Measurements from ENCODE around the gene LRBA.

Gene LRBA

GRCh38 chr4:150547154-150547838 lies 467.8 kb downstream of the LRBA start:
- Histone ChIP-seq H3K27me3 (ENCODE audit: insufficient read depth, low read length, poor library complexity) (no peaks in the 10 kb centered on the region), H3K9me3 (ENCODE audit: insufficient read depth, low read length, severe bottlenecking) (no peaks in the 10 kb centered on the region), H3K4me3 (ENCODE audit: low read depth in 1 of 2, low read length in 2 of 2) (no peak overlapping the region), H4K20me1 (ENCODE audit: insufficient read depth, low read length) (no peaks in the 10 kb centered on the region), H2AFZ (ENCODE audit: low read depth, low read length) (no peak overlapping the region), H3K9ac (ENCODE audit: low read depth, low read length) (no peak overlapping the region), H3K36me3 (ENCODE audit: insufficient read depth, low read length) (no peaks in the 10 kb centered on the region), H3K79me2 (ENCODE audit: insufficient read depth, low read length) (no peaks in the 10 kb centered on the region), H3K27ac (ENCODE audit: low read length) (no peak overlapping the region), H3K4me2 (ENCODE audit: insufficient read depth, low read length) (no peak overlapping the region), H3K4me1 (ENCODE audit: insufficient read depth, low read length) (no peaks in the 10 kb centered on the region)
- TF ChIP-seq EZH2 (IDR thresholded peaks at IDR 0.05; ENCODE audit: borderline replicate concordance, low read depth, low read length, severe bottlenecking) (no peak), CTCF (IDR thresholded peaks at IDR 0.05; ENCODE audit: borderline replicate concordance, extremely low read depth, low read length, poor library complexity, severe bottlenecking) (no peak)
- DNase-seq (no peak), ATAC-seq (ENCODE audit: insufficient read depth, low read depth) (no peak)

GRCh38 chr4:150546286-150546685 lies 468.8 kb downstream of the LRBA start:
- H3K4me1 ChIP-seq (ENCODE audit: insufficient read depth, low read length): no peaks in the 10 kb centered on the region
- TF ChIP-seq CTCF (IDR thresholded peaks at IDR 0.05; ENCODE audit: borderline replicate concordance, extremely low read depth, low read length, poor library complexity, severe bottlenecking) (no peak), EZH2 (IDR thresholded peaks at IDR 0.05; ENCODE audit: borderline replicate concordance, low read depth, low read length, severe bottlenecking) (no peak)
- H3K4me3 ChIP-seq (ENCODE audit: low read depth in 1 of 2, low read length in 2 of 2): no peak overlapping the region
- H3K9ac ChIP-seq (ENCODE audit: low read depth, low read length): no peak overlapping the region
- no peak overlapping the region for H3K4me2 ChIP-seq (ENCODE audit: insufficient read depth, low read length)
- H4K20me1 ChIP-seq (ENCODE audit: insufficient read depth, low read length): no peaks in the 10 kb centered on the region
- no peak overlapping the region for H2AFZ ChIP-seq (ENCODE audit: low read depth, low read length)
- H3K79me2 ChIP-seq (ENCODE audit: insufficient read depth, low read length): no peaks in the 10 kb centered on the region
- no peaks in the 10 kb centered on the region for H3K36me3 ChIP-seq (ENCODE audit: insufficient read depth, low read length)
- no peaks in the 10 kb centered on the region for H3K27me3 ChIP-seq (ENCODE audit: insufficient read depth, low read length, poor library complexity)
- ATAC-seq (ENCODE audit: insufficient read depth, low read depth) (no peak), DNase-seq (no peak)
- no peak overlapping the region for H3K27ac ChIP-seq (ENCODE audit: low read length)
- no peaks in the 10 kb centered on the region for H3K9me3 ChIP-seq (ENCODE audit: insufficient read depth, low read length, severe bottlenecking)

GRCh38 chr4:150543042-150543441 lies 472.0 kb downstream of the LRBA start:
- DNase-seq (no peak), ATAC-seq (ENCODE audit: insufficient read depth, low read depth) (no peak)
- Histone ChIP-seq H3K4me3 (ENCODE audit: low read depth in 1 of 2, low read length in 2 of 2) (no peak overlapping the region), H3K4me2 (ENCODE audit: insufficient read depth, low read length) (no peak overlapping the region), H3K79me2 (ENCODE audit: insufficient read depth, low read length) (no peaks in the 10 kb centered on the region), H4K20me1 (ENCODE audit: insufficient read depth, low read length) (no peaks in the 10 kb centered on the region), H3K36me3 (ENCODE audit: insufficient read depth, low read length) (no peaks in the 10 kb centered on the region), H3K4me1 (ENCODE audit: insufficient read depth, low read length) (no peaks in the 10 kb centered on the region), H3K9ac (ENCODE audit: low read depth, low read length) (no peak overlapping the region), H3K27me3 (ENCODE audit: insufficient read depth, low read length, poor library complexity) (no peaks in the 10 kb centered on the region), H2AFZ (ENCODE audit: low read depth, low read length) (no peak overlapping the region), H3K27ac (ENCODE audit: low read length) (no peak overlapping the region), H3K9me3 (ENCODE audit: insufficient read depth, low read length, severe bottlenecking) (no peaks in the 10 kb centered on the region)
- TF ChIP-seq CTCF (IDR thresholded peaks at IDR 0.05; ENCODE audit: borderline replicate concordance, extremely low read depth, low read length, poor library complexity, severe bottlenecking): no peak
- TF ChIP-seq EZH2 (IDR thresholded peaks at IDR 0.05; ENCODE audit: borderline replicate concordance, low read depth, low read length, severe bottlenecking): no peak
